Measurements from ENCODE around the gene TSPYL2.

Gene TSPYL2

GRCh38 chrX:53080628-53081580 is 1.3 kb upstream of the TSPYL2 start:
- no peak for DNase-seq

GRCh38 chrX:53082773-53083616 is 828 bp downstream of the TSPYL2 start:
- DNase-seq, result no peak

GRCh38 chrX:53084043-53084570 is 1.9 kb downstream of the TSPYL2 start:
- DNase-seq, result no peak

GRCh38 chrX:53084863-53085262 is 2.7 kb downstream of the TSPYL2 start:
- DNase-seq, result no peak

- DNase-seq, result no peak
These were observed 3.6 kb downstream of the TSPYL2 start for GRCh38 chrX:53085661-53086229.

GRCh38 chrX:53086464-53086863 is 4.3 kb downstream of the TSPYL2 start:
- no peak for DNase-seq

GRCh38 chrX:53087388-53087831 is 5.2 kb downstream of the TSPYL2 start:
- DNase-seq, result no peak

GRCh38 chrX:53088136-53088974 is 6.2 kb downstream of the TSPYL2 start:
- peak; percentile 12 for DNase-seq

- DNase-seq, result peak; percentile 39
These were observed 7.2 kb downstream of the TSPYL2 start for GRCh38 chrX:53089224-53089842.

GRCh38 chrX:53089925-53090324 is 7.8 kb downstream of the TSPYL2 start:
- DNase-seq, result no peak

GRCh38 chrX:53091354-53091753 is 9.2 kb downstream of the TSPYL2 start:
- DNase-seq, result no peak

GRCh38 chrX:53093177-53093655 is 11.0 kb downstream of the TSPYL2 start:
- DNase-seq, result peak; percentile 78

- peak; percentile 93 for DNase-seq
These were observed 11.8 kb downstream of the TSPYL2 start, which contains the start of gene KANTR for GRCh38 chrX:53093748-53094581. Gene KANTR (plus strand): TSS chrX:53094142. CDS start chrX:53124273, 30,131 bp downstream.

GRCh38 chrX:53094582-53094905 is 12.4 kb downstream of the TSPYL2 start:
- no peak for DNase-seq

- no peak for DNase-seq
These were observed 13.6 kb downstream of the TSPYL2 start for GRCh38 chrX:53095796-53096195.

GRCh38 chrX:53114864-53115549 is 32.8 kb downstream of the TSPYL2 start:
- no peak for DNase-seq

- no peak for DNase-seq
These were observed 33.3 kb downstream of the TSPYL2 start for GRCh38 chrX:53115550-53115874.

GRCh38 chrX:53116101-53116500 is 33.9 kb downstream of the TSPYL2 start:
- no peak for DNase-seq

GRCh38 chrX:53122013-53122412 is 39.8 kb downstream of the TSPYL2 start:
- DNase-seq, result no peak

- no peak for DNase-seq
These were observed 43.3 kb downstream of the TSPYL2 start for GRCh38 chrX:53125506-53125905.

Measured in suppressor macrophage treated with lipopolysaccharide for 4 hours (primary cell).